ENCODE data around the gene TSPAN16. TPM values are rescaled to one million over a fixed set of nuclear protein-coding genes. Genes with fewer than 3 reads are reported as not detected.

TSPAN16 gene
- polyA plus RNA-seq, 1 donor from 2014 or later = not detected

- peak overlapping the region in 3 of 4 donors; percentile 23 to 91 (median 87) for H3K4me3 Mint-ChIP-seq
These were observed 32.2 kb upstream of the TSPAN16 start for GRCh38 chr19:11263726-11264125.

DNA sequence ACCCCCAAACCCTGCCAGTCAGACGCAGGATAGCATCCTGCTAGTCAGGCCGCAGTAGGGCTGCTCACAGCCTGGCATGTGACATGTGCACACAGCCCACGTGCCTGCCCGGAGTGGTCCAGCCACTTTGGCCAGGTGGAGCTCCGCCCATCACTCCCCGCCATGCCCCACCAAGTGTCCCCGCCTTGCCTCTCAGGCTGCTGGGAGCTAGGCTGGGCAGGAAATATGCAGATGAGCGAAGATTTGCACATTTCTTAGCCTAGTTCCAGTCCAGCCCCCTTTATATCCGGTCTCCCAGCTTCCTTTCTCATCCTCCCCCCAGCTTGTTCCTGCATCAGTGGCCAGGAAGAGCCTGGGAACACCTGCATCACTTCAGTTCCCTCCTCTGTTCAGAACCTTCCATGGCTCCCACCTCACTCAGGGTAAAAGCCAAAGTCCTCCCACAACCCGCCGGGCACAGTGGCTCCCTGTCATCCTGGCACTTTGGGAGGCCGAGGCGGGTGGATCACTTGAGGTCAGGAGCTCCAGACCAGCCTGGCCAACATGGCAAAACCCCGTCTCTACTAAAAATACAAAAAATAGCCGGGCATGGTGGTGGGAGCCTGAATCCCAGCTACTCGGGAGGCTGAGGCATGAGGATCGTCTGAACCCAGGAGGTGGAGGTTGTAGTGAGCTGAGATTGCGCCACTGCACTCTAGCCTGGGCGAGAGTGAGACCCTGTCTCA lies 31.3 kb upstream of the TSPAN16 start:
- peaks cover 17% of the 10 kb centered on the region for H3K27me3 Mint-ChIP-seq
- peak overlapping the region in 2 of 4 donors; percentile 59 to 89 for H3K4me3 Mint-ChIP-seq
- H3K27ac Mint-ChIP-seq = no peak overlapping the region
- H3K36me3 Mint-ChIP-seq = peaks cover 3% of the 10 kb centered on the region
- peaks cover 0 to 8% (median 5%) of the 10 kb centered on the region in 3 donors for H3K4me1 Mint-ChIP-seq
- H3K9me3 Mint-ChIP-seq = no peaks in the 10 kb centered on the region

More at GRCh38 chr19:11263726-11264125, 32.2 kb upstream of the TSPAN16 start:
- peaks cover 3% of the 10 kb centered on the region for H3K36me3 Mint-ChIP-seq
- no peaks in the 10 kb centered on the region for H3K9me3 Mint-ChIP-seq
- H3K27ac Mint-ChIP-seq = no peak overlapping the region
- H3K4me1 Mint-ChIP-seq = peaks cover 0 to 5% (median 5%) of the 10 kb centered on the region in 3 donors
- H3K27me3 Mint-ChIP-seq = peaks cover 16% of the 10 kb centered on the region

GRCh38 chr19:11265177-11265784 lies 30.7 kb upstream of the TSPAN16 start:
- peaks cover 3% of the 10 kb centered on the region for H3K36me3 Mint-ChIP-seq
- peaks cover 17% of the 10 kb centered on the region for H3K27me3 Mint-ChIP-seq
- peaks cover 0 to 8% (median 5%) of the 10 kb centered on the region in 3 donors for H3K4me1 Mint-ChIP-seq
- no peak overlapping the region for H3K27ac Mint-ChIP-seq
- peak overlapping the region in 1 of 4 donors; percentile 59 for H3K4me3 Mint-ChIP-seq
- no peaks in the 10 kb centered on the region for H3K9me3 Mint-ChIP-seq

GRCh38 chr19:11265785-11266236 lies 30.1 kb upstream of the TSPAN16 start:
- Mint-ChIP-seq H3K4me1 (peaks cover 0 to 8% (median 5%) of the 10 kb centered on the region in 3 donors), H3K9me3 (no peaks in the 10 kb centered on the region), H3K36me3 (peaks cover 3% of the 10 kb centered on the region), H3K4me3 (peak overlapping the region in 1 of 4 donors; percentile 69), H3K27me3 (peaks cover 17% of the 10 kb centered on the region), H3K27ac (no peak overlapping the region)

DNA sequence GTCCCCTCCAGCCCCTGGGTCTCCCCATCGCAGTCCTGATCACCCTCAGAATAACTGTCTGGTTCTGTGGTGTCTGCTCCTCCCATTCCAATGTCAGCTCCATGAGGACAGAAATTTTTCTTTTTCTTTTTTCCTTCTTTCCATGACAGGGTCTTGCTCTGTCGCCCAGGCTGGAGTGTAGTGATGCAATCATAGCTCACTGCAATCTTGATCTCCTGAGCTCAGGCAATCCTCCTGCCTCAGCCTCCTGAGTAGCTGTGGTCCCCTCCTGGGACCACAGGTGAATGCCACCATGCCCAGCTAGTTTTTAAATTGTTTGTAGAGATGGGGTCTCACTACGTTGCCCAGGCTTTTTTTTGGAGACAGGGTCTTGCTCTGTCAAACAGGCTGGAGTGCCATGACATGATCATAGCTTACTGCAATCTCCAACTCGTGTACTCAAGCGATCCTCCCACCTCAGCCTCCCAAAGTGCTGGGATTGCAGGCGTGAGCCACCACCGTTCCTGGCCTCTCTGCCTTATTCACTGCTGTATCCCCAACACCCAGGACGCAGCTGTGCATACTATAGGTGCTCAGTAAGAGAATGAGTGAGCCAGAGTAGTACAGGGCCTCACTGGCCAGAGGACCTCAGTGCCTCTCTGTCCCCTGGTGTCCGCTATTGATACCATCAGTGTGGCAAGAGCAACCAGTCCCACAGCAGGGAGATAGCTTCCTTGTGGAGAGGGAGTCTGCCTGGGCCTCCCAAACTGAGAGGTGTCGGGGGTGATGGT lies 28.5 kb upstream of the TSPAN16 start:
- H3K36me3 Mint-ChIP-seq = peaks cover 3% of the 10 kb centered on the region
- H3K27me3 Mint-ChIP-seq = peaks cover 17% of the 10 kb centered on the region
- H3K4me3 Mint-ChIP-seq = no peak overlapping the region
- no peak overlapping the region for H3K27ac Mint-ChIP-seq
- H3K9me3 Mint-ChIP-seq = no peaks in the 10 kb centered on the region
- H3K4me1 Mint-ChIP-seq = peaks cover 0 to 5% (median 5%) of the 10 kb centered on the region in 3 donors

GRCh38 chr19:11268783-11269267 lies 27.1 kb upstream of the TSPAN16 start:
- Mint-ChIP-seq H3K4me3 (no peak overlapping the region), H3K9me3 (no peaks in the 10 kb centered on the region), H3K4me1 (peaks cover 0 to 5% (median 5%) of the 10 kb centered on the region in 3 donors), H3K27ac (no peak overlapping the region), H3K36me3 (peaks cover 3% of the 10 kb centered on the region), H3K27me3 (peaks cover 19% of the 10 kb centered on the region)

DNA sequence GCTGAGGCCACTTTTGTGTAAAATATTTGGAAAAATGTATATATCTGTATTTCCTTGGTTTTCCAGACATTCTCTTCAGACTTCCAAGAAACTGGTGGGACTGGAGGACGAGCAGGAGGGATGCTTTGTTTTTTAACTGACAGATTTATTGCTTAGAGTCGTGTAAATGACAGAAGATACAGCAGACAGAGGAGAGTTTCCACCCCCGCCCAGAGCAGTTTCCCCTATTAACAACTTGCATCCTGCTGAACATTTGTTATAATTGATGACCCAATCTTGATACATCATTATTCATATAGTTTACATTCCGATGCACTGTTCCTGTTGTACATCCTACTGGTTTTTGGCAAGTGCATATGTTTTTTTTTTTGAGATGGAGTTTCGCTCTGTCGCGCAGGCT lies 26.6 kb upstream of the TSPAN16 start:
- H3K36me3 Mint-ChIP-seq = peaks cover 3% of the 10 kb centered on the region
- H3K27me3 Mint-ChIP-seq = peaks cover 17% of the 10 kb centered on the region
- H3K4me1 Mint-ChIP-seq = peaks cover 0 to 5% (median 2%) of the 10 kb centered on the region in 3 donors
- H3K9me3 Mint-ChIP-seq = no peaks in the 10 kb centered on the region
- H3K4me3 Mint-ChIP-seq = no peak overlapping the region
- no peak overlapping the region for H3K27ac Mint-ChIP-seq

GRCh38 chr19:11273296-11273695 lies 22.7 kb upstream of the TSPAN16 start:
- Mint-ChIP-seq H3K9me3 (peaks cover 0 to 5% (median 0%) of the 10 kb centered on the region in 3 donors), H3K27me3 (peaks cover 18% of the 10 kb centered on the region), H3K4me1 (peaks cover 0 to 3% (median 0%) of the 10 kb centered on the region in 3 donors), H3K36me3 (peaks cover 1% of the 10 kb centered on the region), H3K27ac (no peak overlapping the region), H3K4me3 (no peak overlapping the region)

DNA sequence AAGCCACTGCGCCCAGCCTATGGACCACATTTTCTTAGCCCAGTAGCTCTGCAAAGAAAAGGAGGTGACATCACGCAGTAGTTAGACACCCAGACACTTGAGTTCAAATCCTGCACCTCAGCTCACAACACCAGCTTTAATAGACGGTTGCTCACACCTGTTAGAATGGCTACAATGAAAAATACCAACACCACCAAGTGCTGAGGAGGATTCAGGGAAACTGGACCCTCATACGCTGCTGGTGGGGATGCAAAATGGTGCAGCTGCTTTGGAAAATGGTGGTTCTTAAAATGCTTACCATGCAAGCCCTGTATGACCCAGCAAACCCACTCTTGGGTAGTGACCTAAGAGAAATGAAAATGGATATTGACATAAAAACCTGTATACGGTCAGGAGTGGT lies 22.0 kb upstream of the TSPAN16 start:
- Mint-ChIP-seq H3K27ac (no peak overlapping the region), H3K36me3 (peaks cover 1% of the 10 kb centered on the region), H3K27me3 (peaks cover 18% of the 10 kb centered on the region), H3K4me3 (no peak overlapping the region), H3K4me1 (peaks cover 0 to 3% (median 0%) of the 10 kb centered on the region in 3 donors), H3K9me3 (peaks cover 0 to 5% (median 0%) of the 10 kb centered on the region in 3 donors)

- Mint-ChIP-seq H3K9me3 (peaks cover 0 to 5% (median under 1%) of the 10 kb centered on the region in 3 donors), H3K36me3 (peaks cover 1% of the 10 kb centered on the region), H3K4me1 (peaks cover 0 to 2% (median 0%) of the 10 kb centered on the region in 3 donors), H3K4me3 (no peak overlapping the region), H3K27me3 (peaks cover 17% of the 10 kb centered on the region), H3K27ac (no peak overlapping the region)
These were observed 21.4 kb upstream of the TSPAN16 start for GRCh38 chr19:11274533-11275086.

DNA sequence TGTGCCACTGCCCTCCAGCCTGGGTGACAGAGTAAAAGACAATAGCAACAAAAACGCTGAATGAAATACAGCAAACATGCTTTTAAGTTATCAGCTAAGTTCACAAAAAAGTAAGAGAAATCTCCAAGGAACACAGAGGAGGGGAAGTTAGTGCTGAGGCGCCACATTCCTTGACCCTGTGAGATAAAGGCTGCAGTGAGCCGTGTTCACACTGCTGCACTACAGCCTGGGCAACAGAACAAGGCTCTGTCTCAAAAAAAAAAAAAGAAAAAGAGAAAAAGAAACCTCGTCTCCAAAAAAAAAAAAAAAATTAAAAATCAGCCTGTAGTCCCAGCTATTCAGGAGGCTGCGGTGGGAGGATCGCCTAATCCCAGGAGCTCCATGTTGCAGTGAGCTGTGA lies 17.3 kb upstream of the TSPAN16 start:
- Mint-ChIP-seq H3K4me1 (peaks cover 0 to 5% (median 0%) of the 10 kb centered on the region in 3 donors), H3K27ac (no peak overlapping the region), H3K4me3 (no peak overlapping the region), H3K36me3 (peaks cover 1% of the 10 kb centered on the region), H3K9me3 (peaks cover 0 to 5% (median 2%) of the 10 kb centered on the region in 3 donors), H3K27me3 (peaks cover 22% of the 10 kb centered on the region)

GRCh38 chr19:11279505-11280236 lies 16.3 kb upstream of the TSPAN16 start:
- Mint-ChIP-seq H3K4me1 (peaks cover 0 to 5% (median 0%) of the 10 kb centered on the region in 3 donors), H3K27ac (no peak overlapping the region), H3K36me3 (peaks cover 1% of the 10 kb centered on the region), H3K9me3 (peaks cover 0 to 5% (median 2%) of the 10 kb centered on the region in 3 donors), H3K27me3 (peaks cover 24% of the 10 kb centered on the region), H3K4me3 (peak overlapping the region in 1 of 4 donors; percentile 50)

GRCh38 chr19:11281356-11282049 lies 14.5 kb upstream of the TSPAN16 start:
- peaks cover 0 to 5% (median 0%) of the 10 kb centered on the region in 3 donors for H3K4me1 Mint-ChIP-seq
- H3K27ac Mint-ChIP-seq = peak overlapping the region in 1 of 3 donors; percentile 74

More at GRCh38 chr19:11281356-11282049, 14.5 kb upstream of the TSPAN16 start:
- Mint-ChIP-seq H3K27me3 (peaks cover 18% of the 10 kb centered on the region), H3K9me3 (peaks cover 0 to 5% (median 2%) of the 10 kb centered on the region in 3 donors), H3K36me3 (no peaks in the 10 kb centered on the region), H3K4me3 (no peak overlapping the region)
